A549 treated with AZD9567 at 1 μM for 4 hours (cell line): ENCODE results near the gene TICAM2. TPM values are rescaled to one million over a fixed set of nuclear protein-coding genes. Genes with fewer than 3 reads are reported as not detected.

ENCODE experiments used
- total RNA-seq: library from RNA; stranded (reverse); fragments of 200-300 nt; extraction: Qiagen RNA extraction; gene quantifications from 5 replicates; pipeline ENCODE4 v1.2.3, GENCODE V29; 2022; ENCODE audit not compliant: insufficient read depth

The TICAM2 gene, protein sequence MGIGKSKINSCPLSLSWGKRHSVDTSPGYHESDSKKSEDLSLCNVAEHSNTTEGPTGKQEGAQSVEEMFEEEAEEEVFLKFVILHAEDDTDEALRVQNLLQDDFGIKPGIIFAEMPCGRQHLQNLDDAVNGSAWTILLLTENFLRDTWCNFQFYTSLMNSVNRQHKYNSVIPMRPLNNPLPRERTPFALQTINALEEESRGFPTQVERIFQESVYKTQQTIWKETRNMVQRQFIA
- 0.38 to 1.1 TPM (median 0.71 TPM) in 4 of 5 replicates, not detected in the other for total RNA-seq

DNA sequence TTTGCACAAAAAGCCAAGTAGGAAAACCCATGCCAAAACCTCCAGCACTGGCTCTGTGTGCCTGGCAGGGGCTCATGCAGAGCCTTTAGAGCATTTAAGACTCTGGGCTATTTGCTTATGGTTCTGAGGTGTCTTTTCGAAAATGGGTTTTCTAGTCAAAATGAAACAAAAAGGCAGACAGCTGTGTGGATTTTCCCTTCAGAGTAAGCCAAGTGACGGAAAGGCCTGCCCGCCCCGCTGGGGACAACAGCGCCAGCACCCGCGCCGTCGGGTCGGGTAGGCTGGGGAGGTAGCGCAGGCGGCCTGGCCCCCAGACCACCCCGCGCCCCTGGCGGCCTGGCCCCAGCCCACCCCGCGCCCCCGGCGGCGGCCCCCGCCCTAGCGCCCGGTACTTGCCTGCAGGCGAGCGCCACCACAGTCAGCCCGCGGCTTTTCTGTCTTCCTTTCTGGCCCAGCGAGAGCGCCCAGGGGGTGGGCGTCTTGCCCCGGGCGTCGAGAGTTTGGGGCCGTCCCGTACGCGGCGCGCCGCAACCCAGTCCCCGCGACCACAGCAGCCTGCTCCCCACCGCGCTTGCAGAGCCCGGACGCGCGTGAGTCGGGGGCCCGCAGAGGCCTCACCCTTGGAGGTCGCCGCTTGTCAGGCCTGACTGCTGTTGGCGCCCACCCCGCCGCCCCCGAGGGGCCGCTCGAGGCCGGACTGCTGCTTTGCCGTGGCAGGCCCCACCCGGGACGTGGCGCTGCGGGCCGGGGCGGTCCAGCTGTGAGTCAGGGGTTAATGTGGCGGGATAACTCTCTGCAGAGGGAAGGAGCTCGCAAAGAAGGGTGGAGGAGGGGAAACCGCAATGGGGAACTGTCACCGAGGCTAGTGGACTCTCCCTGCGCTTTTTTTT lies at the start of gene TICAM2:
TICAM2 (minus strand) TSS at position 779 of the 890 bp plus-strand sequence. CDS start 21,223 bp downstream, outside the sequence.

GRCh38 chr5:115625579-115626444 lies 23.5 kb upstream of the TICAM2 start, which contains the start of gene TMED7:
TSS of gene TMED7 (minus strand) at chr5:115626036. CDS start at chr5:115625792, 244 bp downstream.

DNA sequence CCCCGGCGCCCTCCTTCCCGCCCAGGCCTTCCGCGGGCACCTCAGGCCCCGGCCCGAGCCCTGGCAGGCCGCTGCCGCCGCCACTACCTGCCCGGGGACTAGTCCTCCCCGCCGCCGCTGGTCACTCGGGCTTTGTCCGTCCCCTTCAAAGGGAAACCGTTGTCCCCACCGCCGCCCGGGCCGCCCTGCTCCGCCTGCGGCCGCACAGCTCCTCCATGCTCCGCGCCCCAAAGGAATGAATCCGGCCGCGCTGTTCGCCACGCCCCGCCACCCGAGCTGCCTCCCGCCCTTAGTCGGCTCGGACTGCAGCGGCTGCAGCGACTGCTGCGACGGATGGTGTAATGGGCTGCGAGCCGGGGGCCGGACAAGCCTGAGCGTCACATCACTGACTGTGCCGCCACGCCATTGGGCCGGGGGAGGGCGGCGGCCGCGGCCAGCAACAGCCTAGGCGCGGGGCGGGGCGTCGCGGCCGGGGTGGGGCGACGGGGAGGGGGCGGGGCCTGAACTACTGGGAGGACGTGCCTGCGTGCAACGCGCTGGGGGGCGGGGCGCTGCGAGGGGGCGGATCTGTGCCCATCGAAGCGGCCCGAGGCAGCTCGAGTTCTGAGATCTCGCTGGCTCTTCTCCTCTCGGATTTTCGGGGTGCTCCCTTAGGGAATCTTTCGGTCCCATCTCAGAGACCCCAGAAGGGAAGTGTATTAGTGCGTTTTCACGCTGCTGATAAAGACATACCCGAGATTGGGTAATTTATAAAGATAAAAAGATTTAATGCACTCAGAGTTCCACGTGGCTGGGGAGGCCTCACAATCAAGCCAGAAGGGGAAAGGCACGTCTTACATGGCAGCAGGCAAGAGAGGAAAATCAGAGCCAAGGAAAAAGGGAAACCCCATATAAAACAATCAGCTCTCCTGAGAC lies 57.6 kb downstream of the TICAM2 start, which contains the start of gene FEM1C:
FEM1C (minus strand) TSS at position 340 of the 915 bp plus-strand sequence. CDS start 1,282 bp downstream, outside the sequence.

Other genes starting within 250 kb of the TICAM2 start
- gene FEM1C, start 57.7 kb downstream of the TICAM2 start, total RNA-seq, result 6.3 to 8.1 TPM (median 7.6 TPM) in 5 replicates
- gene TMED7, start 23.6 kb upstream of the TICAM2 start, total RNA-seq, result 45.3 to 54.1 TPM (median 52.1 TPM) in 5 replicates
- gene CDO1, start 214.2 kb upstream of the TICAM2 start, total RNA-seq, result not detected in 5 replicates
- gene ATG12, start 239.1 kb upstream of the TICAM2 start, total RNA-seq, result 50.6 to 56.0 TPM (median 51.7 TPM) in 5 replicates
- gene AP3S1, start 239.5 kb upstream of the TICAM2 start, total RNA-seq, result 50.3 to 83.3 TPM (median 71.4 TPM) in 5 replicates